Measurements from ENCODE around the gene WRNIP1. TPM values are rescaled to one million over a fixed set of nuclear protein-coding genes. Genes with fewer than 3 reads are reported as not detected.
A peak's percentile ranks its signal among the peaks of the same experiment; 100 is the strongest.

WRNIP1 gene
- total and polyA plus RNA-seq, 9 of the 15 experiments (the other 6 are each of a cell fraction or from before 2014, with no cell fraction given), result 13.2 to 63.6 (median 48.6) TPM

DNA sequence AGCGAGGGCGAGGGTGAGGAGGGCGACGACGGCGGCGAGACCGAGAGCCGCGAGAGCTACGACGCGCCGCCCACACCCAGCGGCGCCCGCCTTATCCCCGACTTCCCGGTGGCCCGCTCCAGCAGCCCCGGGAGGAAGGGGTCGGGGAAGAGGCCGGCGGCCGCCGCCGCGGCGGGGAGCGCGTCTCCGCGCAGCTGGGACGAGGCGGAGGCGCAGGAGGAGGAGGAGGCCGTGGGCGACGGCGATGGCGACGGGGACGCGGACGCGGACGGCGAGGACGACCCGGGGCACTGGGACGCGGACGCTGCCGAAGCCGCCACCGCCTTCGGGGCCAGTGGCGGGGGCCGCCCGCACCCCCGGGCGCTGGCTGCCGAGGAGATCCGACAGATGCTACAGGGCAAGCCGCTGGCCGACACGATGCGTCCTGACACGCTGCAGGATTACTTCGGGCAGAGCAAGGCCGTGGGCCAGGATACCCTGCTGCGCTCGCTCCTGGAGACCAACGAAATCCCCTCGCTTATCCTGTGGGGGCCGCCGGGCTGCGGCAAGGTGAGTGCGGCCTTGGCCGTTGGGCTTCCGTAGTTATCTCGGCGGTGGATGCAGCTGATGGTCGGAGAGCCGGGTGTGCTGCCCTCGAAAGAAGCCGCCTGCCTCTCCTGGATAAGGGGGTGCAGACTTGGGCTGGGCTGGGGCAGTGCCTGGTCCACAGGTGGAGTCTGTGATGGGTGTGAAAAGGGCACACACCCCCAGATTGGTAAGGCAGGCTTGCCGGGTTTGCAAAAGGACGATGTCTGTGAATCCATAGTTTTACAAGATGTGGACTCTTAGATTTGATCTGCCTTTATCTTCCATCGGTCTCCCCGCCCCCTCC is 938 bp downstream of the WRNIP1 start (continued):
- TF ChIP-seq ZBTB43 (CRISPR knock-in tag; IDR thresholded peaks at IDR 0.05) (no peak), CREB1 (IDR thresholded peaks at IDR 0.05) (no peak), CREB1 (CRISPR knock-in tag; IDR thresholded peaks at IDR 0.05) (no peak), NELFE (IDR thresholded peaks at IDR 0.05; ENCODE audit: insufficient read depth, insufficient read length) (no peak), YBX1 (IDR thresholded peaks at IDR 0.05) (no peak), SMC3 (conservative IDR thresholded peaks at IDR 0.05; ENCODE audit: insufficient read depth, low read depth, low read length) (no peak), ZNF23 (CRISPR knock-in tag; IDR thresholded peaks at IDR 0.05) (no peak), MAFG (tag; conservative IDR thresholded peaks at IDR 0.05) (no peak), BCL6 (CRISPR knock-in tag; IDR thresholded peaks at IDR 0.05) (no peak), IRF1 (CRISPR knock-in tag; IDR thresholded peaks at IDR 0.05; ENCODE audit: borderline replicate concordance) (no peak), PURB (CRISPR knock-in tag; IDR thresholded peaks at IDR 0.05; ENCODE audit: low read depth) (no peak), DNMT1 (IDR thresholded peaks at IDR 0.05) (no peak), GTF2A2 (tag; IDR thresholded peaks at IDR 0.05) (no peak), ATF1 (CRISPR knock-in tag; IDR thresholded peaks at IDR 0.05) (no peak), ATF1 (tag; IDR thresholded peaks at IDR 0.05) (no peak), MYBL2 (IDR thresholded peaks at IDR 0.05; ENCODE audit: low read depth) (no peak), MYBL2 (CRISPR knock-in tag; IDR thresholded peaks at IDR 0.05; ENCODE audit: borderline replicate concordance) (0 out of 2 replicates have a peak, but pooled peaks have one; percentile 28)
- TF ChIP-seq, protein P1, sequence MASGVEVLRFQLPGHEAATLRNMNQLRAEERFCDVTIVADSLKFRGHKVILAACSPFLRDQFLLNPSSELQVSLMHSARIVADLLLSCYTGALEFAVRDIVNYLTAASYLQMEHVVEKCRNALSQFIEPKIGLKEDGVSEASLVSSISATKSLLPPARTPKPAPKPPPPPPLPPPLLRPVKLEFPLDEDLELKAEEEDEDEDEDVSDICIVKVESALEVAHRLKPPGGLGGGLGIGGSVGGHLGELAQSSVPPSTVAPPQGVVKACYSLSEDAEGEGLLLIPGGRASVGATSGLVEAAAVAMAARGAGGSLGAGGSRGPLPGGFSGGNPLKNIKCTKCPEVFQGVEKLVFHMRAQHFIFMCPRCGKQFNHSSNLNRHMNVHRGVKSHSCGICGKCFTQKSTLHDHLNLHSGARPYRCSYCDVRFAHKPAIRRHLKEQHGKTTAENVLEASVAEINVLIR (CRISPR knock-in tag; IDR thresholded peaks at IDR 0.05), result no peak
